ENCODE measurements around the gene ZFAND3. TPM values are rescaled to one million over a fixed set of nuclear protein-coding genes. Genes with fewer than 3 reads are reported as not detected.

The ZFAND3 gene
- polyA plus RNA-seq, 1 donor from 2014 or later: 19.7 TPM

- Histone ChIP-seq H3K79me2 (replicated peaks; ENCODE audit: insufficient read depth, low read length) (peaks cover 53% of the 10 kb centered on the region), H3F3A (ENCODE audit: insufficient read depth, low read length, poor library complexity, severe bottlenecking) (no peaks in the 10 kb centered on the region), H3K4me3 (ENCODE audit: low read length) (no peak overlapping the region), H3K9ac (ENCODE audit: low read length) (no peak overlapping the region), H3K27me3 (ENCODE audit: insufficient read depth, low read depth, low read length) (no peaks in the 10 kb centered on the region), H3K9me3 (ENCODE audit: low read length) (no peaks in the 10 kb centered on the region), H3K36me3 (ENCODE audit: insufficient read depth, low read length) (no peaks in the 10 kb centered on the region), H4K20me1 (ENCODE audit: insufficient read depth) (peaks cover 2% of the 10 kb centered on the region), H3K9me2 (ENCODE audit: insufficient read depth, low read length) (no peaks in the 10 kb centered on the region), H2AFZ (ENCODE audit: low read depth, low read length) (no peak overlapping the region), H3K4me2 (ENCODE audit: low read length) (no peak overlapping the region), H3K27ac (ENCODE audit: low read length) (no peak overlapping the region)
- no peak for TF ChIP-seq RAD21 (conservative IDR thresholded peaks at IDR 0.05)
These were observed 43.5 kb downstream of the ZFAND3 start for GRCh38 chr6:37862992-37863391.

- Histone ChIP-seq H3K27ac (ENCODE audit: low read length) (no peak overlapping the region), H3K36me3 (ENCODE audit: insufficient read depth, low read length) (no peaks in the 10 kb centered on the region), H3K4me2 (ENCODE audit: low read length) (no peak overlapping the region), H3K9me3 (ENCODE audit: low read length) (no peaks in the 10 kb centered on the region), H3K9me2 (ENCODE audit: insufficient read depth, low read length) (no peaks in the 10 kb centered on the region), H4K20me1 (ENCODE audit: insufficient read depth) (peaks cover 2% of the 10 kb centered on the region), H3K27me3 (ENCODE audit: insufficient read depth, low read depth, low read length) (no peaks in the 10 kb centered on the region), H3K9ac (ENCODE audit: low read length) (no peak overlapping the region), H3K79me2 (replicated peaks; ENCODE audit: insufficient read depth, low read length) (peaks cover 63% of the 10 kb centered on the region), H3K4me3 (ENCODE audit: low read length) (no peak overlapping the region), H3F3A (ENCODE audit: insufficient read depth, low read length, poor library complexity, severe bottlenecking) (no peaks in the 10 kb centered on the region), H2AFZ (ENCODE audit: low read depth, low read length) (no peak overlapping the region)
- no peak for TF ChIP-seq CTCF (IDR thresholded peaks at IDR 0.05; ENCODE audit: poor library complexity, severe bottlenecking)
- TF ChIP-seq MXI1 (conservative IDR thresholded peaks at IDR 0.05; ENCODE audit: poor library complexity, severe bottlenecking): no peak
- TF ChIP-seq REST (IDR thresholded peaks at IDR 0.05; ENCODE audit: borderline replicate concordance): no peak
- TF ChIP-seq RAD21 (conservative IDR thresholded peaks at IDR 0.05): no peak
- TF ChIP-seq EP300 (conservative IDR thresholded peaks at IDR 0.05; ENCODE audit: poor library complexity, severe bottlenecking): no peak
- no peak for TF ChIP-seq TAF1 (IDR thresholded peaks at IDR 0.05; ENCODE audit: low read depth)
- TF ChIP-seq EZH2 (IDR thresholded peaks at IDR 0.05; ENCODE audit: borderline replicate concordance, insufficient read depth, low read length, poor library complexity, severe bottlenecking): no peak
- TF ChIP-seq SMC3 (conservative IDR thresholded peaks at IDR 0.05; ENCODE audit: poor library complexity): no peak
- TF ChIP-seq POLR2AphosphoS5 (IDR thresholded peaks at IDR 0.05): no peak
These were observed 44.7 kb downstream of the ZFAND3 start for GRCh38 chr6:37864250-37864649.

GRCh38 chr6:37865504-37865903 lies 46.0 kb downstream of the ZFAND3 start:
- H3K36me3 ChIP-seq (ENCODE audit: insufficient read depth, low read length): no peaks in the 10 kb centered on the region
- no peaks in the 10 kb centered on the region for H3K9me2 ChIP-seq (ENCODE audit: insufficient read depth, low read length)
- H3K27ac ChIP-seq (ENCODE audit: low read length): no peak overlapping the region
- TF ChIP-seq EP300 (conservative IDR thresholded peaks at IDR 0.05; ENCODE audit: poor library complexity, severe bottlenecking): no peak
- no peak for TF ChIP-seq MXI1 (conservative IDR thresholded peaks at IDR 0.05; ENCODE audit: poor library complexity, severe bottlenecking)
- no peak for TF ChIP-seq CTCF (IDR thresholded peaks at IDR 0.05; ENCODE audit: poor library complexity, severe bottlenecking)
- no peak for TF ChIP-seq SMC3 (conservative IDR thresholded peaks at IDR 0.05; ENCODE audit: poor library complexity)
- TF ChIP-seq RAD21 (conservative IDR thresholded peaks at IDR 0.05): no peak
- no peak for TF ChIP-seq EZH2 (IDR thresholded peaks at IDR 0.05; ENCODE audit: borderline replicate concordance, insufficient read depth, low read length, poor library complexity, severe bottlenecking)
- no peak for TF ChIP-seq REST (IDR thresholded peaks at IDR 0.05; ENCODE audit: borderline replicate concordance)
- no peak for TF ChIP-seq TAF1 (IDR thresholded peaks at IDR 0.05; ENCODE audit: low read depth)
- TF ChIP-seq POLR2AphosphoS5 (IDR thresholded peaks at IDR 0.05): no peak
- H3K4me2 ChIP-seq (ENCODE audit: low read length): no peak overlapping the region
- no peaks in the 10 kb centered on the region for H3K9me3 ChIP-seq (ENCODE audit: low read length)
- H3K9ac ChIP-seq (ENCODE audit: low read length): no peak overlapping the region
- H3F3A ChIP-seq (ENCODE audit: insufficient read depth, low read length, poor library complexity, severe bottlenecking): no peaks in the 10 kb centered on the region
- H2AFZ ChIP-seq (ENCODE audit: low read depth, low read length): no peak overlapping the region
- no peak overlapping the region for H3K4me3 ChIP-seq (ENCODE audit: low read length)
- H3K27me3 ChIP-seq (ENCODE audit: insufficient read depth, low read depth, low read length): no peaks in the 10 kb centered on the region
- peaks cover 64% of the 10 kb centered on the region for H3K79me2 ChIP-seq (replicated peaks; ENCODE audit: insufficient read depth, low read length)
- H4K20me1 ChIP-seq (ENCODE audit: insufficient read depth): peaks cover 2% of the 10 kb centered on the region

All from neural cell (in vitro differentiated cells).